Measurements from ENCODE around the gene GATD1.

DNA sequence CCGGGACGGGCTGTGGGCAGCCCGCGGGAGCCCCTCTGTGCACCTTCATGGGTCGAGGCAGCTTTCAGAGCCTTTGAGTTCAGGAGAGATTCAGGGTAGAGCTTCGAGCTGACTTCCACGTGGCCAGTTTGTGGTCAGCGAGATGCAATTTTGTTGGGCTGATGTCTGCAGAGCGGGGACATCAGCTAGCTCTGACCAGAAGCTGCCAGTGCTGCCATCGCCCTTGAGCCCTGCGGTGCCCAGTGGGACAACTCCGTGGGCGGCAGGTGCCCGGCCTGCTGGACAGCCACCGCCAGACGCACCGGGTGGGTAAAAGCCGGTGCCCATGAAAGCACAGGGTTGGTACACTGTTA, 29.3 kb downstream of the GATD1 start:
- TF ChIP-seq, protein P1, sequence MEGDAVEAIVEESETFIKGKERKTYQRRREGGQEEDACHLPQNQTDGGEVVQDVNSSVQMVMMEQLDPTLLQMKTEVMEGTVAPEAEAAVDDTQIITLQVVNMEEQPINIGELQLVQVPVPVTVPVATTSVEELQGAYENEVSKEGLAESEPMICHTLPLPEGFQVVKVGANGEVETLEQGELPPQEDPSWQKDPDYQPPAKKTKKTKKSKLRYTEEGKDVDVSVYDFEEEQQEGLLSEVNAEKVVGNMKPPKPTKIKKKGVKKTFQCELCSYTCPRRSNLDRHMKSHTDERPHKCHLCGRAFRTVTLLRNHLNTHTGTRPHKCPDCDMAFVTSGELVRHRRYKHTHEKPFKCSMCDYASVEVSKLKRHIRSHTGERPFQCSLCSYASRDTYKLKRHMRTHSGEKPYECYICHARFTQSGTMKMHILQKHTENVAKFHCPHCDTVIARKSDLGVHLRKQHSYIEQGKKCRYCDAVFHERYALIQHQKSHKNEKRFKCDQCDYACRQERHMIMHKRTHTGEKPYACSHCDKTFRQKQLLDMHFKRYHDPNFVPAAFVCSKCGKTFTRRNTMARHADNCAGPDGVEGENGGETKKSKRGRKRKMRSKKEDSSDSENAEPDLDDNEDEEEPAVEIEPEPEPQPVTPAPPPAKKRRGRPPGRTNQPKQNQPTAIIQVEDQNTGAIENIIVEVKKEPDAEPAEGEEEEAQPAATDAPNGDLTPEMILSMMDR (IDR thresholded peaks at IDR 0.05), result no peak
- TF ChIP-seq POLR2A (IDR thresholded peaks at IDR 0.05), result no peak
